ENCODE results near the gene PYGB. TPM values are rescaled to one million over a fixed set of nuclear protein-coding genes. Genes with fewer than 3 reads are reported as not detected.
"Not testable (repeated sequence)": the region's sequence is repeated elsewhere in the genome, so short reads cannot be mapped to it uniquely, and the experiment has no call there.

Gene PYGB
- total RNA-seq, 1 donor from 2014 or later = 57.9 TPM

DNA sequence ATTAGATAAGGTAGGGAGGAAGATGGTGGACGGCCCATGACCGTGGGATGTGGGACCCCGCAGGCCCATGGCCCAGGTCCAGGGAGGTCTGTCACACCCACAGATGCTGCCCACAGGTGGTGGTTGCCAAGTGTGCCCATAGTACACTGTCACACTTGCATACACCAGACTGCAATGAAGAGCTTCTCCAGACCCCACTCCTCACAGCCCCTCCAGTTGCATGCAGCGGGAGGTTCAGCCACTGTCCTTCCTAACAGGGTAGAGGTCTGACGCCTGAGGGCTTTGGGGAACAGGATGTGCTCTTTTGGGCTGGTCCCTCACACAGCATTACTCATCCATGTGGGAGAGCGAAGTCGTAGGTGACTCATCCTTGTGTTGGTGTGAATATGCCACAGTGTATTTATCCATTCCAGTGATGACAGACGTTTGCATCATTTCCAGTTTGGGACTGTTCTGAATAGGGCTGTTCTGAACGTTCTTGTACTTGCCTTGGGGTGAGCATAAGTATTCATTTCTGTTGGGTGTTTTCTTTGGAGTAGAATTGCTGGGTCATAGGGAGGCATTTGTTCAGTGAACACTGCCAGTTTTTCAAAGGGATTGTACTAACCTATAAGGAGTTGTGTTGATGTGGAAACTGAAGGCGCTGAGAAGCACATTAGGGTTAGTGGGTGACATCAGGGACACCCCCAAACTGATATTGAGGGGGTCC lies 10.1 kb upstream of the PYGB start:
- Mint-ChIP-seq H3K9me3 (ENCODE audit: unreplicated experiment) (no peaks in the 10 kb centered on the region), H3K4me1 (ENCODE audit: unreplicated experiment) (peaks cover 8% of the 10 kb centered on the region), H3K36me3 (ENCODE audit: low read depth, unreplicated experiment) (no peaks in the 10 kb centered on the region), H3K4me3 (ENCODE audit: unreplicated experiment) (no peak overlapping the region), H3K27ac (ENCODE audit: unreplicated experiment) (no peak overlapping the region), H3K27me3 (ENCODE audit: unreplicated experiment) (peaks cover 8% of the 10 kb centered on the region)
- DNase-seq (ENCODE audit: low spot score) = no peak
- TF ChIP-seq, protein P1, sequence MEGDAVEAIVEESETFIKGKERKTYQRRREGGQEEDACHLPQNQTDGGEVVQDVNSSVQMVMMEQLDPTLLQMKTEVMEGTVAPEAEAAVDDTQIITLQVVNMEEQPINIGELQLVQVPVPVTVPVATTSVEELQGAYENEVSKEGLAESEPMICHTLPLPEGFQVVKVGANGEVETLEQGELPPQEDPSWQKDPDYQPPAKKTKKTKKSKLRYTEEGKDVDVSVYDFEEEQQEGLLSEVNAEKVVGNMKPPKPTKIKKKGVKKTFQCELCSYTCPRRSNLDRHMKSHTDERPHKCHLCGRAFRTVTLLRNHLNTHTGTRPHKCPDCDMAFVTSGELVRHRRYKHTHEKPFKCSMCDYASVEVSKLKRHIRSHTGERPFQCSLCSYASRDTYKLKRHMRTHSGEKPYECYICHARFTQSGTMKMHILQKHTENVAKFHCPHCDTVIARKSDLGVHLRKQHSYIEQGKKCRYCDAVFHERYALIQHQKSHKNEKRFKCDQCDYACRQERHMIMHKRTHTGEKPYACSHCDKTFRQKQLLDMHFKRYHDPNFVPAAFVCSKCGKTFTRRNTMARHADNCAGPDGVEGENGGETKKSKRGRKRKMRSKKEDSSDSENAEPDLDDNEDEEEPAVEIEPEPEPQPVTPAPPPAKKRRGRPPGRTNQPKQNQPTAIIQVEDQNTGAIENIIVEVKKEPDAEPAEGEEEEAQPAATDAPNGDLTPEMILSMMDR (IDR thresholded peaks at IDR 0.05; ENCODE audit: unreplicated experiment) = no peak

DNA sequence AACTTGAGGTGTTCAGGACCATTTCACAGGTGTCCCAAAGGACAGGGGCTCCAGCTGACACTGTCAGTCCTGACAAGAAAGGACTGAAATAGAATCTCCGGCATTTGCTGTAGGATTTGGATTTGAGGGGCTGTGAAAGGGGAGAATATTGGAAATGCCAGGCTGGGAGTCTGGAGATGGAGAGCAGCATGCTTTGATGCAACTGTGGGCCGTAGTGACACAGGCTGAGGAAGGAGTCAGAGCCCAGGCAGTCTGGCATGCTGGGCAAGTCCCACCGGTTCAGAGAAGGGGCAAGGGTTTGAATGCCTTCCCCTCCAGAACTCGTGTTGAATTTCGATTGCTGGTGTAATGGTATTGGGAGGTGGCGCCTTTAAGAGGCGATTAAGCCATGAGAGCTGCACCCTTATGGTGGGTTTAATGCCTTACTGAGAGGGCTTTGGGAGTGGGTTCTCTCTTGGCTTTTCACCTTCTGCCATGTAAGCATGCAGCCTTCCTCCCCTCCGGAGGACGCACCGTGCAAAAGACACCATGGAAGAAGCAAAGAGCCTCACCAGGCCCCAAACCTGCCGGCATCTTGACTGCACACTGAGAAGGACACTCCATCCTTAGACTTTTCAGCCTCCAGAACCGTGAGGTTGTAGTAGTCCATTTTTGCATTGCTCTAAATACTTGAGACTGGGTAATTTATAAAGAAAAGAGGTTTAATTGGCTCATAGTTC lies 9.4 kb upstream of the PYGB start:
- Mint-ChIP-seq H3K9me3 (ENCODE audit: unreplicated experiment) (no peaks in the 10 kb centered on the region), H3K4me3 (ENCODE audit: unreplicated experiment) (no peak overlapping the region), H3K36me3 (ENCODE audit: low read depth, unreplicated experiment) (no peaks in the 10 kb centered on the region), H3K4me1 (ENCODE audit: unreplicated experiment) (peaks cover 6% of the 10 kb centered on the region), H3K27ac (ENCODE audit: unreplicated experiment) (no peak overlapping the region), H3K27me3 (ENCODE audit: unreplicated experiment) (peaks cover 8% of the 10 kb centered on the region)
- DNase-seq (ENCODE audit: low spot score) = no peak
- TF ChIP-seq, protein P1 (IDR thresholded peaks at IDR 0.05; ENCODE audit: unreplicated experiment) = no peak

GRCh38 chr20:25239387-25240370 lies 8.2 kb upstream of the PYGB start:
- no peaks in the 10 kb centered on the region for H3K9me3 Mint-ChIP-seq (ENCODE audit: unreplicated experiment)
- no peak for DNase-seq (ENCODE audit: low spot score)
- no peak overlapping the region for H3K27ac Mint-ChIP-seq (ENCODE audit: unreplicated experiment)
- H3K36me3 Mint-ChIP-seq (ENCODE audit: low read depth, unreplicated experiment) = no peaks in the 10 kb centered on the region
- H3K27me3 Mint-ChIP-seq (ENCODE audit: unreplicated experiment) = peaks cover 8% of the 10 kb centered on the region
- H3K4me3 Mint-ChIP-seq (ENCODE audit: unreplicated experiment) = no peak overlapping the region
- H3K4me1 Mint-ChIP-seq (ENCODE audit: unreplicated experiment) = peaks cover 3% of the 10 kb centered on the region
- TF ChIP-seq, protein P1 (IDR thresholded peaks at IDR 0.05; ENCODE audit: unreplicated experiment) = no peak

- not testable (repeated sequence) for H3K36me3 Mint-ChIP-seq (ENCODE audit: low read depth, unreplicated experiment); H3K27ac Mint-ChIP-seq (ENCODE audit: unreplicated experiment); H3K9me3 Mint-ChIP-seq (ENCODE audit: unreplicated experiment); H3K4me1 Mint-ChIP-seq (ENCODE audit: unreplicated experiment); DNase-seq (ENCODE audit: low spot score); H3K4me3 Mint-ChIP-seq (ENCODE audit: unreplicated experiment)
- H3K27me3 Mint-ChIP-seq (ENCODE audit: unreplicated experiment) = peaks cover 11% of the 10 kb centered on the region
Observed at GRCh38 chr20:25240851-25241658, 6.8 kb upstream of the PYGB start.

DNA sequence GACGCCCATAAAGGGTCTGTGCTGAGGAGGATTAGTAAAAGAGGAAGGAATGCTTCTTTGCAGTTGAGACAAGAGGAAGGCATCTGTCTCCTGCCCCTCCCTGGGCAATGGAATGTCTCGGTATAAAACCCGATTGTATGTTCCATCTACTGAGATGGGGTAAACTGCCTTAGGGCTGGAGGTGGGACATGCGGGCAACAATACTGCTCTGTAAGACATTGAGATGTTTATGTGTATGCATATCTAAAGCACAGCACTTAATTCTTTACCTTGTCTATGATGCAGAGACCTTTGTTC lies 6.3 kb upstream of the PYGB start:
- not testable (repeated sequence) for H3K27ac Mint-ChIP-seq (ENCODE audit: unreplicated experiment); H3K4me3 Mint-ChIP-seq (ENCODE audit: unreplicated experiment); DNase-seq (ENCODE audit: low spot score); H3K36me3 Mint-ChIP-seq (ENCODE audit: low read depth, unreplicated experiment); H3K4me1 Mint-ChIP-seq (ENCODE audit: unreplicated experiment); H3K9me3 Mint-ChIP-seq (ENCODE audit: unreplicated experiment)
- H3K27me3 Mint-ChIP-seq (ENCODE audit: unreplicated experiment) = peaks cover 13% of the 10 kb centered on the region
